Measurements from ENCODE around the gene SYNDIG1. TPM values are rescaled to one million over a fixed set of nuclear protein-coding genes. Genes with fewer than 3 reads are reported as not detected.
A peak's percentile ranks its signal among the peaks of the same experiment; 100 is the strongest.

The SYNDIG1 gene
- total RNA-seq, 1 donor from 2014 or later: not detected

DNA sequence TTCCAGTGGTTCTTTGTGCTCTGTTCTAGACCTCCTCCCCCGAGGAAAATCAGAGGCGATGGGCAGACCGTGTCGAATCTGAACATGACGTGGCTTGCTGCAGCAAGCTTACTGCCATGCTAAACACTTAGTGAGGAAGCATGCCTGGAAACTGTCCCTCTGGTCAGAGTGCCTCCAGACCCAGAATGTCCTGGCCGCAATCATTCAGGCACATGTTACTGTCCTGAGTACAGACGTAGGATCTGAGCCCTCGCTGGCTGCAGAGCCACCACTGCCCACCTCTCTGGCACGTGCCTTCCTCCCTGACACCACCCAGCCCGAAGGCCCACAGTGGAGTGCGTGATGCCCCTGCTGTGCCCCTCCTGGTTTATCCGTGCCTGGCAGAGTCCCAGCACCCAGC, 163.6 kb downstream of the SYNDIG1 start:
- no peaks in the 10 kb centered on the region for H3K36me3 ChIP-seq (ENCODE audit: control insufficient read depth, insufficient read depth, low read length)
- peak; percentile 72 for DNase-seq (ENCODE audit: low read depth)
- TF ChIP-seq, protein P1, sequence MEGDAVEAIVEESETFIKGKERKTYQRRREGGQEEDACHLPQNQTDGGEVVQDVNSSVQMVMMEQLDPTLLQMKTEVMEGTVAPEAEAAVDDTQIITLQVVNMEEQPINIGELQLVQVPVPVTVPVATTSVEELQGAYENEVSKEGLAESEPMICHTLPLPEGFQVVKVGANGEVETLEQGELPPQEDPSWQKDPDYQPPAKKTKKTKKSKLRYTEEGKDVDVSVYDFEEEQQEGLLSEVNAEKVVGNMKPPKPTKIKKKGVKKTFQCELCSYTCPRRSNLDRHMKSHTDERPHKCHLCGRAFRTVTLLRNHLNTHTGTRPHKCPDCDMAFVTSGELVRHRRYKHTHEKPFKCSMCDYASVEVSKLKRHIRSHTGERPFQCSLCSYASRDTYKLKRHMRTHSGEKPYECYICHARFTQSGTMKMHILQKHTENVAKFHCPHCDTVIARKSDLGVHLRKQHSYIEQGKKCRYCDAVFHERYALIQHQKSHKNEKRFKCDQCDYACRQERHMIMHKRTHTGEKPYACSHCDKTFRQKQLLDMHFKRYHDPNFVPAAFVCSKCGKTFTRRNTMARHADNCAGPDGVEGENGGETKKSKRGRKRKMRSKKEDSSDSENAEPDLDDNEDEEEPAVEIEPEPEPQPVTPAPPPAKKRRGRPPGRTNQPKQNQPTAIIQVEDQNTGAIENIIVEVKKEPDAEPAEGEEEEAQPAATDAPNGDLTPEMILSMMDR (IDR thresholded peaks at IDR 0.05; ENCODE audit: insufficient read depth, low read length, severe bottlenecking): no peak
- no peak for FAIRE-seq
- H3K4me3 ChIP-seq (ENCODE audit: low read depth, low read length): no peak overlapping the region
- no peaks in the 10 kb centered on the region for H3K27me3 ChIP-seq (ENCODE audit: control insufficient read depth, insufficient read depth, low read length)

- no peaks in the 10 kb centered on the region for H3K27me3 ChIP-seq (ENCODE audit: control insufficient read depth, insufficient read depth, low read length)
- H3K4me3 ChIP-seq (ENCODE audit: low read depth, low read length): no peak overlapping the region
- TF ChIP-seq, protein P1 (IDR thresholded peaks at IDR 0.05; ENCODE audit: insufficient read depth, low read length, severe bottlenecking): no peak
- no peaks in the 10 kb centered on the region for H3K36me3 ChIP-seq (ENCODE audit: control insufficient read depth, insufficient read depth, low read length)
- no peak for DNase-seq (ENCODE audit: low read depth)
- FAIRE-seq: no peak
Measured at GRCh38 chr20:24633521-24633920, 164.1 kb downstream of the SYNDIG1 start.

DNA sequence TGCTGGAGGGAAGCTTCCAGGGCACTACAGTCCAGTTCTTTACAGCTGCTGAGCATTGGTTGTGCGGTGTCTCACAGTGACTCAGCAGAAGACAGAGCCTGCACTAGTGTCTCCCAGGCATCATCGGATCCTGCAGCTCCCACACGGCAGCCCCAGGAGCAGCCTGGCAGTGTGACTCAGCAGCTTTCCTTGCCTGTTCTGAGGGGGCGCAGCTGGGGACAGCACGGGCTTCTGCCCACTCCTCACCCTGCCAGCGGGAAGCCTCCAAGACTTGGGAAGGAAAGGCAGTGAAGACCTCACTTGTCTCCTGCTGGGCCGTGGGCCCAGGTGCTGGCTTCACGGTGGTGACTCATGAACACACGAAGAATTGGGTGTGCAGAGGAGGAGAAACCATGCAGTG, 165.4 kb downstream of the SYNDIG1 start:
- FAIRE-seq: no peak
- peak; percentile 62 for DNase-seq (ENCODE audit: low read depth)

DNA sequence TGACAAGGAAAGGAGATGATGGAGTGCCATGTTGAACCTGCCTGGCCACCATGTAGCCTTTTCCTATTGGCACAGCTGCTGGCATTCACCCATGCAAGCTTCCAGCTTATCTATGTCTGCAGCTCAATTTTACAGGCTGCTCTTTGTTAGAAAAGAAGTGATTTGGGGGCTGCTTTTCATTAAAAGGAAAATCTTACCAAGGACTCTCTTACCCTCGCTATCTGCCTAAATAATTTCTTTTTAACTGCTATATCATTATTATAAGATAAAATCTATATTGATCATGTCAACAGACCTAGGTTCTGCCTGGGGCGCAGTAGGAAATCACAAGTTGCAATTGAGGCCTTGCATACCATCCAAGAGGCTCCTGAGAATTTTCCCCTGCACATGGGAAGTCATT, 167.2 kb downstream of the SYNDIG1 start:
- TF ChIP-seq, protein P1 (IDR thresholded peaks at IDR 0.05; ENCODE audit: insufficient read depth, low read length, severe bottlenecking): no peak
- DNase-seq (ENCODE audit: low read depth) (no peak), FAIRE-seq (peak; percentile 68)
- no peaks in the 10 kb centered on the region for H3K27me3 ChIP-seq (ENCODE audit: control insufficient read depth, insufficient read depth, low read length)
- no peak overlapping the region for H3K4me3 ChIP-seq (ENCODE audit: low read depth, low read length)
- H3K36me3 ChIP-seq (ENCODE audit: control insufficient read depth, insufficient read depth, low read length): no peaks in the 10 kb centered on the region

More for the DNA sequence above, 165.4 kb downstream of the SYNDIG1 start:
- TF ChIP-seq, protein P1 (IDR thresholded peaks at IDR 0.05; ENCODE audit: insufficient read depth, low read length, severe bottlenecking): no peak
- no peaks in the 10 kb centered on the region for H3K27me3 ChIP-seq (ENCODE audit: control insufficient read depth, insufficient read depth, low read length)
- H3K36me3 ChIP-seq (ENCODE audit: control insufficient read depth, insufficient read depth, low read length): no peaks in the 10 kb centered on the region
- H3K4me3 ChIP-seq (ENCODE audit: low read depth, low read length): no peak overlapping the region

DNA sequence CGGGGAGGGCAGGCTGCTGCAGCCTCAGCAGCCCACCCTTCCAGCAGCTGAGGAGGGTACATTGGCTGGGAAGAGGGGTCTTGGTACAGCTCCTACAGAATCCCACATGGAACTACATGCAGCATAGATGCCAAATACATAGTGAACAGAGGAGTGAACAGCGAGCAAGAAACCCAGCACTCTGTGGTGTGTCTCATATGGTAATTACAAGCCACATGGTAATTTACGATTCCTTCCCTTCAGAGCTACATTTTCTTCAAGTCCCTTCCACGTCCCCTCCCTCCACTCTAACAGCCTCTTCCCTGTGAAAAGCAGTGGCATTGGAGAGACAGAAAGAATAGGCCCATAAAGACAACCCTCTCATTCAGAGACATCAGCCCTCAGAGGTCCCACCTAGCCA, 167.7 kb downstream of the SYNDIG1 start:
- no peak for DNase-seq (ENCODE audit: low read depth)

GRCh38 chr20:24637941-24638340, 168.5 kb downstream of the SYNDIG1 start:
- no peak overlapping the region for H3K4me3 ChIP-seq (ENCODE audit: low read depth, low read length)
- H3K27me3 ChIP-seq (ENCODE audit: control insufficient read depth, insufficient read depth, low read length): no peaks in the 10 kb centered on the region
- DNase-seq (ENCODE audit: low read depth) (no peak), FAIRE-seq (no peak)
- H3K36me3 ChIP-seq (ENCODE audit: control insufficient read depth, insufficient read depth, low read length): no peaks in the 10 kb centered on the region
- TF ChIP-seq, protein P1 (IDR thresholded peaks at IDR 0.05; ENCODE audit: insufficient read depth, low read length, severe bottlenecking): no peak

More for the DNA sequence above, 167.7 kb downstream of the SYNDIG1 start:
- TF ChIP-seq, protein P1 (IDR thresholded peaks at IDR 0.05; ENCODE audit: insufficient read depth, low read length, severe bottlenecking): no peak
- Histone ChIP-seq H3K36me3 (ENCODE audit: control insufficient read depth, insufficient read depth, low read length) (no peaks in the 10 kb centered on the region), H3K4me3 (ENCODE audit: low read depth, low read length) (no peak overlapping the region), H3K27me3 (ENCODE audit: control insufficient read depth, insufficient read depth, low read length) (no peaks in the 10 kb centered on the region)
- no peak for FAIRE-seq
